ENCODE results near the gene CABP1. TPM values are rescaled to one million over a fixed set of nuclear protein-coding genes. Genes with fewer than 3 reads are reported as not detected.

Gene CABP1
- total and polyA plus RNA-seq, 2 of the 13 experiments (the other 11 are each of a cell fraction or from before 2014, with no cell fraction given) = not detected

- TF ChIP-seq ZNF670 (CRISPR knock-in tag; IDR thresholded peaks at IDR 0.05; ENCODE audit: borderline replicate concordance) = no peak
- no peak for TF ChIP-seq GLI4 (CRISPR knock-in tag; IDR thresholded peaks at IDR 0.05; ENCODE audit: borderline replicate concordance)
- TF ChIP-seq PCBP1 (IDR thresholded peaks at IDR 0.05; ENCODE audit: borderline replicate concordance, low read depth, low read length) = no peak
- no peak for TF ChIP-seq ZNF672 (CRISPR knock-in tag; IDR thresholded peaks at IDR 0.05)
- peak; percentile 78 for TF ChIP-seq CTCF (CRISPR knock-in tag; IDR thresholded peaks at IDR 0.05)
Measured at GRCh38 chr12:120628919-120629318, 11.5 kb upstream of the CABP1 start (continued).

GRCh38 chr12:120630104-120630892, 10.1 kb upstream of the CABP1 start:
- CTCF ChIA-PET (ENCODE audit: low intra/inter-chr PET ratio, low total read pairs) = no interaction called here
- FAIRE-seq = no peak
- WGBS (ENCODE audit: low lambda C conversion rate) = 28% methylated on average over 15 of the region's 15 CpGs
- no peak for TF ChIP-seq SMARCE1 (IDR thresholded peaks at IDR 0.05; ENCODE audit: borderline replicate concordance)
- no peak for TF ChIP-seq CENPT (CRISPR knock-in tag; IDR thresholded peaks at IDR 0.05; ENCODE audit: low read depth)
- TF ChIP-seq CEBPZ (IDR thresholded peaks at IDR 0.05; ENCODE audit: low read length) = no peak
- no peak for TF ChIP-seq BORCS8-MEF2B (CRISPR knock-in tag; IDR thresholded peaks at IDR 0.05)
- TF ChIP-seq ZFP91 (CRISPR knock-in tag; IDR thresholded peaks at IDR 0.05; ENCODE audit: borderline replicate concordance) = no peak
- TF ChIP-seq PHF8 (CRISPR knock-in tag; IDR thresholded peaks at IDR 0.05) = no peak
- TF ChIP-seq ZNF350 (CRISPR knock-in tag; IDR thresholded peaks at IDR 0.05; ENCODE audit: borderline replicate concordance, low read depth) = no peak
- no peak for TF ChIP-seq ZNF629 (CRISPR knock-in tag; conservative IDR thresholded peaks at IDR 0.05)

More at GRCh38 chr12:120630104-120630892, 10.1 kb upstream of the CABP1 start:
- no peak overlapping the region for H2AFZ ChIP-seq (ENCODE audit: low read length)
- in situ Hi-C loops (cut with HindIII; ENCODE audit: extremely low pct_ligation_motif_present, low pct_unique_long_range_greater_than_20kb) = no loop called here
- no peak overlapping the region for H3K9ac ChIP-seq (ENCODE audit: insufficient read depth, low read depth, low read length)
- H3K79me2 ChIP-seq (ENCODE audit: insufficient read depth, low read length) = no peaks in the 10 kb centered on the region
- POLR2A ChIA-PET = interaction anchor here (0.6 kb wide), 1 partner anchor 302 kb away, joined by 4 read pairs; no protein-coding TSS in a partner anchor
- BruUV-seq (replicated peaks) = no TSS peak
- H3K9me3 ChIP-seq (ENCODE audit: low read length) = no peaks in the 10 kb centered on the region
- intact Hi-C loops (cut with micrococcal nuclease; ENCODE audit: unreplicated experiment) = no loop called here
- no peaks in the 10 kb centered on the region for H3K36me3 ChIP-seq (replicated peaks in 1 of 2; ENCODE audit: control insufficient read depth in 1 of 2, insufficient read depth in 2 of 2, low read length in 2 of 2)
- ATAC-seq (no peak), DNase-seq (ENCODE audit: low spot score) (no peak)
- H3K4me2 ChIP-seq (ENCODE audit: low read depth, low read length) = no peak overlapping the region
- H3K4me3 ChIP-seq (replicated peaks in 1 of 3; ENCODE audit: insufficient read depth in 1 of 3, low read depth in 2 of 3, low read length in 3 of 3) = no peak overlapping the region
- no peak overlapping the region for H3K27ac ChIP-seq (ENCODE audit: extremely low read length, insufficient read depth, low read length)
- H3K4me1 ChIP-seq (ENCODE audit: insufficient read depth, low read length) = peaks cover 10% of the 10 kb centered on the region; the same call in 1 of the 2 replicates
- peaks cover 0 to 14% of the 10 kb centered on the region in 2 experiments for H3K27me3 ChIP-seq (ENCODE audit: control insufficient read depth in 1 of 2, insufficient read depth in 2 of 2, low read length in 2 of 2)
- no peaks in the 10 kb centered on the region for H4K20me1 ChIP-seq (ENCODE audit: insufficient read depth, low read length)
